Fibroblast of lung (primary cell): ENCODE results near the gene TOP1.

ENCODE experiments used
- CTCF ChIP-seq, 2 donors: IDR thresholded peaks in 1 of 2; conservative IDR thresholded peaks in 1 of 2; 1 replicate in 1 of 2; 2 replicates in 1 of 2; pipeline ENCODE4 v1.5.1; 2011 to 2012; ENCODE audit warnings: low read length in 2 of 2, control low read depth in 1 of 2, inconsistent platforms in 1 of 2, low read depth in 1 of 2, mild to moderate bottlenecking in 1 of 2
- EZH2 ChIP-seq: IDR thresholded peaks from 2 replicates; pipeline ENCODE4 v1.5.1; 2012; ENCODE audit warnings: low read length, control low read depth, mild to moderate bottlenecking; ENCODE audit errors: missing control alignments

- TF ChIP-seq CTCF (conservative IDR thresholded peaks at IDR 0.05 in 1 of 2, IDR thresholded peaks at IDR 0.05 in 1 of 2; ENCODE audit: low read depth in 1 of 2, low read length in 2 of 2) (no peak), EZH2 (no peak)
These were observed 32.3 kb upstream of the TOP1 start for GRCh38 chr20:40996326-40996725.
